ENCODE measurements around the gene LRRC7.

LRRC7 gene

DNA sequence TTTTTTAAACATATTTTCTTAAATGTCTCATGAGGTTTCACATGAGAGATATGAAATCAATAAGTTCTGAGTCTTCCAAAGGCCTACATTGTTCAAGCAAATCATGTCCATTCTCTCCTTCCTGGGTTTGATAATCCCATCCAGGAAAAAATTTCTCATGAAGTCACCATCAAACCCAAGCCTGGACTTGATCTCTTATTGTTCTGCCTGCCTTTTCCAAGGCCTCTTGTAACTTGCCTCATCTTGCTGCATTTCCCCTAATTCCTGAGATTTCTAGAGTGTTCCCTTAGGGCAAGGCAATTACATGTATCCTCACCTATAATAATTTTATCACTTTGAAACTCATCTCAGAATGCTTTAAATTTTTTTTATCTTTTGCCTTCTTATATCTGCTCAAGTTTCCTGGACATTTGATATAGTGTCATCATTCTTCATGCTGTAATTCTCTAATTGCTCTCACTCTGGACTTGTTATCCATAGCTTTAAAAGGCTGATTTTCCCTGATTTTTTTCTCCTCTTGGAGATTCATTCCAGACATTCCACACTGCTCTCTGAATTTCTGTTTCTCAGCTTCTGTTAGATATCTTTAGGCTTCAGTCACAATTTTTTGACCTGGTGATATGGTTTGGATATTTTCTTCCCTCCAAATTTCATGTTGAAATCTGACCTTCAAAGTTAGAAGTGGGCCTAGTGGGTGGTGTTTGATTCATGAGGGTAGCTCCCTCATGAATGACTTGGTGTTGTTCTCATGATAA is 126.4 kb downstream of the LRRC7 start:
- peak; percentile 21 for DNase-seq (ENCODE audit: low spot score)
- POLR2A ChIA-PET (ENCODE audit: low non-redundant PET): no interaction called here
- no peak overlapping the region for H3K27ac ChIP-seq
- CTCF ChIA-PET: no interaction called here
- TF ChIP-seq, protein P1, sequence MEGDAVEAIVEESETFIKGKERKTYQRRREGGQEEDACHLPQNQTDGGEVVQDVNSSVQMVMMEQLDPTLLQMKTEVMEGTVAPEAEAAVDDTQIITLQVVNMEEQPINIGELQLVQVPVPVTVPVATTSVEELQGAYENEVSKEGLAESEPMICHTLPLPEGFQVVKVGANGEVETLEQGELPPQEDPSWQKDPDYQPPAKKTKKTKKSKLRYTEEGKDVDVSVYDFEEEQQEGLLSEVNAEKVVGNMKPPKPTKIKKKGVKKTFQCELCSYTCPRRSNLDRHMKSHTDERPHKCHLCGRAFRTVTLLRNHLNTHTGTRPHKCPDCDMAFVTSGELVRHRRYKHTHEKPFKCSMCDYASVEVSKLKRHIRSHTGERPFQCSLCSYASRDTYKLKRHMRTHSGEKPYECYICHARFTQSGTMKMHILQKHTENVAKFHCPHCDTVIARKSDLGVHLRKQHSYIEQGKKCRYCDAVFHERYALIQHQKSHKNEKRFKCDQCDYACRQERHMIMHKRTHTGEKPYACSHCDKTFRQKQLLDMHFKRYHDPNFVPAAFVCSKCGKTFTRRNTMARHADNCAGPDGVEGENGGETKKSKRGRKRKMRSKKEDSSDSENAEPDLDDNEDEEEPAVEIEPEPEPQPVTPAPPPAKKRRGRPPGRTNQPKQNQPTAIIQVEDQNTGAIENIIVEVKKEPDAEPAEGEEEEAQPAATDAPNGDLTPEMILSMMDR (conservative IDR thresholded peaks at IDR 0.05; ENCODE audit: low read depth): no peak

- ChIA-PET POLR2A (ENCODE audit: low non-redundant PET) (no interaction called here), CTCF (no interaction called here)
- no peak overlapping the region for H3K27ac ChIP-seq
- DNase-seq (ENCODE audit: low spot score): no peak
- TF ChIP-seq, protein P1 (conservative IDR thresholded peaks at IDR 0.05; ENCODE audit: low read depth): no peak
Observed at GRCh38 chr1:69697340-69697739, 129.6 kb downstream of the LRRC7 start.

GRCh38 chr1:69700770-69701169 is 133.0 kb downstream of the LRRC7 start:
- ChIA-PET CTCF (no interaction called here), POLR2A (ENCODE audit: low non-redundant PET) (no interaction called here)
- TF ChIP-seq, protein P1 (conservative IDR thresholded peaks at IDR 0.05; ENCODE audit: low read depth): no peak

GRCh38 chr1:69702085-69702484 is 134.4 kb downstream of the LRRC7 start:
- TF ChIP-seq, protein P1 (conservative IDR thresholded peaks at IDR 0.05; ENCODE audit: low read depth): no peak
- peak; percentile 13 for DNase-seq (ENCODE audit: low spot score)
- H3K27ac ChIP-seq: no peak overlapping the region
- ChIA-PET POLR2A (ENCODE audit: low non-redundant PET) (no interaction called here), CTCF (interaction anchor here (0.6 kb wide), 1 partner anchor 719 kb away, joined by 3 read pairs; no protein-coding TSS in a partner anchor)

More at GRCh38 chr1:69700770-69701169, 133.0 kb downstream of the LRRC7 start:
- DNase-seq (ENCODE audit: low spot score): no peak
- H3K27ac ChIP-seq: no peak overlapping the region

DNA sequence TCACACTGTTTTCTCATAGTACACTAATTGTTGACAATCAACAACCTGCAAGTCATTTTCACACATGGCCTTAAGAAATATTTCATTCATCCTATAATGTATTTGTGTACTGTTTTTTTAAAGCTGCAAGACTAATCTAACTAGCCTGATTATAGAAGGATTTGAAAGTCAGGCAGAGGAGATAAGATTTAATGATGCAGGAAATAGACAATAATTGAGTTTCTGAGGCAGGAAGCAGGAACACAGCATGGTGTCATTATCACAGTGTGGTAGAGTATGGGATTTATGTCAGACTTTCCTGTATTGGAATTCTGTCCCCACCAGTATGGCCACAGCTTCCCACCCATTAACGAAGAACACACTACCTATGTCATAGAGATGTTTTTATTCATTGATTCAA is 138.8 kb downstream of the LRRC7 start:
- POLR2A ChIA-PET (ENCODE audit: low non-redundant PET): no interaction called here
- H3K27ac ChIP-seq: no peak overlapping the region
- no peak for DNase-seq (ENCODE audit: low spot score)
- TF ChIP-seq, protein P1 (conservative IDR thresholded peaks at IDR 0.05; ENCODE audit: low read depth): no peak
- CTCF ChIA-PET: interaction anchor here (0.7 kb wide), 1 partner anchor 1213 kb away, joined by 3 read pairs; no protein-coding TSS in a partner anchor

DNA sequence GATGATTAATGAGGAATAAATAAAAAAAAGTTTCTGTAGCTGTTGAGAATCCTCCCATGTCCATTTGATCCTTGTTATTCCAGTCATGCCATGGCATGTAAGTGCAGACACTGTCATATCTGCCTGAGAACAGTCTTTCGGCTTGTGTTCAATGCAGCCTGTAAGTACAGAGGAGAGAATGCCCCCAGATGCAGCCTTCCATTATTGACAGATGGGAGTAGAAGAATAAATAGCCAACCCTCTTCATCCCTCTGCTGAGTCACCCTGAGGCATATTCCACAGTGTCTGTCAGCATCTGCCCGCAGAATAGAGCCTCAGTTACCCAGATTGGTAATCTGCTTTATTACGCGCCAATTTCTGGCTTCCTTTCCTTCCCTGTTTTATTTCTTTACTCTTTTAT is 139.4 kb downstream of the LRRC7 start:
- ChIA-PET POLR2A (ENCODE audit: low non-redundant PET) (no interaction called here), CTCF (interaction anchor here (0.7 kb wide), 1 partner anchor 944 kb away, joined by 3 read pairs; no protein-coding TSS in a partner anchor)
- H3K27ac ChIP-seq: no peak overlapping the region
- TF ChIP-seq, protein P1 (conservative IDR thresholded peaks at IDR 0.05; ENCODE audit: low read depth): no peak
- no peak for DNase-seq (ENCODE audit: low spot score)
